ENCODE measurements around the gene POLG.
A peak's percentile ranks its signal among the peaks of the same experiment; 100 is the strongest.

DNA sequence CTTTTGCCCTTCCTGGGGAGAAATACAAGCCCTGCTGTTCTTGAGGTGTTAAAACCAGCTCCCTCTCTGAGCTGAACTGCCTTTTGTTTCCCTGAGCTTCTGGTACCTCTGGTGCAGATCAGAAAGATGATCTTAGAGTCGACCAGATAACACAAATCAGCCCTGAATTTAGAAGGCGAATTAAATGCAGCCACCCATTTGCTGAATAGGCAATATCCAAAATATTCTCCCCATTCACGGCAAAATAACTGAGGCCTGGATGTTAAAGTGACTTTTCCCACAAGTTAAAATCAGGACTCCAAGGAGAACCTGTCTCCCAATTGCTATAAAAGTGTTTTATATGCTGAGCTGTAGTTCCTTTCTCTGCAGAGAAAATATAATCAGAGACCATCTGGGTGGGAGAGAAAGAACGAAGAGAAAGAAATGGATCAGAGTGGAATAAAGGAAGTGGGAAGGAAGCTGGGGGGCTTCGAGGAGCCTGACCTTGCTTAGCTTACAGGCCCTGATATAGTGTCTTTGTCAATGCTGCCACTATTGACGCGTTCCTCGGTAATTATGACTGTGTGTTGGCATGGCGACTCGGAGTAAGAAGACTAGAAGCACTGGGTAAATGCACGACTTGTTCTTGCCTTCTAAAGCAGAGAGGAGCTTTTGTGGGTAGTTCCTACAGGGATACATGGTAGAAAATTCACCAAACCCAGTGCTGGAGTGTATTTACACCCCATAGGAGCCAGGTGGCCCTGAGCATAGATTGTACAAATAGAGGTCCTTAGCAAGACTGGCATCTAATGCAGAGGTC is 47.5 kb upstream of the POLG start:
- TF ChIP-seq GATA3 (IDR thresholded peaks at IDR 0.05; ENCODE audit: low read depth, low read length) (no peak), GATA2 (IDR thresholded peaks at IDR 0.05; ENCODE audit: low read depth, low read length) (peak; percentile 69; the same call in 1 of the 2 replicates)
